HFFc6 (cell line): ENCODE measurements around the gene LRIG1. TPM values are rescaled to one million over a fixed set of nuclear protein-coding genes. Genes with fewer than 3 reads are reported as not detected.
A peak's percentile ranks its signal among the peaks of the same experiment; 100 is the strongest.

ENCODE experiments used
- DNase-seq: peaks from one replicate; pipeline ENCODE4 v3.0.0-alpha.2; 2018
- H3K27ac Mint-ChIP-seq: 2 replicates; pipeline ENCODE4 v1.8.0; 2020; ENCODE audit warnings: mild to moderate bottlenecking, mixed read lengths
- H3K27me3 Mint-ChIP-seq: 2 replicates; pipeline ENCODE4 v1.8.0; 2021; ENCODE audit warnings: mild to moderate bottlenecking, moderate library complexity, mixed read lengths; ENCODE audit not compliant: insufficient read depth
- H3K36me3 Mint-ChIP-seq: 2 replicates; pipeline ENCODE4 v1.8.0; 2021; ENCODE audit warnings: low read depth, mixed read lengths
- H3K4me1 Mint-ChIP-seq: 2 replicates; pipeline ENCODE4 v1.8.0; 2020; ENCODE audit warnings: low read depth, mixed read lengths
- H3K4me3 Mint-ChIP-seq: 2 replicates; pipeline ENCODE4 v1.8.0; 2020; ENCODE audit warnings: mild to moderate bottlenecking, moderate library complexity, mixed read lengths
- H3K9me3 Mint-ChIP-seq: 2 replicates; pipeline ENCODE4 v1.8.0; 2020; ENCODE audit warnings: mild to moderate bottlenecking, mixed read lengths
- total RNA-seq, 6 experiments: library from RNA; stranded (reverse); fragmentation: NEBNext Ultra II Directional; extraction: Animal tissue kit (Norgen Biotek cat#: 25700); gene quantifications; 2 replicates in 1 of 6; 3 replicates in 5 of 6; pipeline ENCODE4 v1.2.3, GENCODE V29; 2021
- TF ChIP-seq, protein P1 (sequence below): fragments of 200-600 bp; sonication (generic); IDR thresholded peaks from 2 replicates; pipeline ENCODE4 v1.5.0; 2021; ENCODE audit warnings: antibody characterized with exemption, mild to moderate bottlenecking

The LRIG1 gene
- total RNA-seq, 6 experiments from 2014 or later = 1.7 to 2.7 (median 2.2) TPM

DNA sequence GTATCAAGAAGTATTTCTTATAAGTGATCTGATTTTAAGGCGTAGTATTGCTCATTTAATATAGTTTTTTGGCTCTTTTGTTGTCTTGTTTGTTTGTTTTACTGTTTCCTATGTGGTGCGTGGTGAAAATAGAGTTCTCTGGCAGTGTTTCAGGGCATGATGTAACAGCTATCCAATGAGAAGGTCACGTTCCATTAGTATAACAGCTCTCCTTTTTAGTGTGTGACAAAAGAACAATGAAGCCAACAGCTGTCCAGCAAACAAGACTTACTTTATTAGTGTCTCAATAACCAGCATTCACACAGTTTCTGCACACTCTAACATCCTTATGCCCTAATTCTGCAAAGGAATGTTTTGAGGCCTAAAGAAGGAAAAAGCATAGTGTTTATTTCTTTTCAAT is 152.1 kb downstream of the LRIG1 start:
- Mint-ChIP-seq H3K27me3 (peaks cover 1% of the 10 kb centered on the region), H3K27ac (no peak overlapping the region), H3K9me3 (no peaks in the 10 kb centered on the region), H3K36me3 (peaks cover 11% of the 10 kb centered on the region; the same call in 1 of the 2 replicates), H3K4me1 (peaks cover 16% of the 10 kb centered on the region), H3K4me3 (no peak overlapping the region)
- TF ChIP-seq, protein P1, sequence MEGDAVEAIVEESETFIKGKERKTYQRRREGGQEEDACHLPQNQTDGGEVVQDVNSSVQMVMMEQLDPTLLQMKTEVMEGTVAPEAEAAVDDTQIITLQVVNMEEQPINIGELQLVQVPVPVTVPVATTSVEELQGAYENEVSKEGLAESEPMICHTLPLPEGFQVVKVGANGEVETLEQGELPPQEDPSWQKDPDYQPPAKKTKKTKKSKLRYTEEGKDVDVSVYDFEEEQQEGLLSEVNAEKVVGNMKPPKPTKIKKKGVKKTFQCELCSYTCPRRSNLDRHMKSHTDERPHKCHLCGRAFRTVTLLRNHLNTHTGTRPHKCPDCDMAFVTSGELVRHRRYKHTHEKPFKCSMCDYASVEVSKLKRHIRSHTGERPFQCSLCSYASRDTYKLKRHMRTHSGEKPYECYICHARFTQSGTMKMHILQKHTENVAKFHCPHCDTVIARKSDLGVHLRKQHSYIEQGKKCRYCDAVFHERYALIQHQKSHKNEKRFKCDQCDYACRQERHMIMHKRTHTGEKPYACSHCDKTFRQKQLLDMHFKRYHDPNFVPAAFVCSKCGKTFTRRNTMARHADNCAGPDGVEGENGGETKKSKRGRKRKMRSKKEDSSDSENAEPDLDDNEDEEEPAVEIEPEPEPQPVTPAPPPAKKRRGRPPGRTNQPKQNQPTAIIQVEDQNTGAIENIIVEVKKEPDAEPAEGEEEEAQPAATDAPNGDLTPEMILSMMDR = no peak
- DNase-seq = no peak

DNA sequence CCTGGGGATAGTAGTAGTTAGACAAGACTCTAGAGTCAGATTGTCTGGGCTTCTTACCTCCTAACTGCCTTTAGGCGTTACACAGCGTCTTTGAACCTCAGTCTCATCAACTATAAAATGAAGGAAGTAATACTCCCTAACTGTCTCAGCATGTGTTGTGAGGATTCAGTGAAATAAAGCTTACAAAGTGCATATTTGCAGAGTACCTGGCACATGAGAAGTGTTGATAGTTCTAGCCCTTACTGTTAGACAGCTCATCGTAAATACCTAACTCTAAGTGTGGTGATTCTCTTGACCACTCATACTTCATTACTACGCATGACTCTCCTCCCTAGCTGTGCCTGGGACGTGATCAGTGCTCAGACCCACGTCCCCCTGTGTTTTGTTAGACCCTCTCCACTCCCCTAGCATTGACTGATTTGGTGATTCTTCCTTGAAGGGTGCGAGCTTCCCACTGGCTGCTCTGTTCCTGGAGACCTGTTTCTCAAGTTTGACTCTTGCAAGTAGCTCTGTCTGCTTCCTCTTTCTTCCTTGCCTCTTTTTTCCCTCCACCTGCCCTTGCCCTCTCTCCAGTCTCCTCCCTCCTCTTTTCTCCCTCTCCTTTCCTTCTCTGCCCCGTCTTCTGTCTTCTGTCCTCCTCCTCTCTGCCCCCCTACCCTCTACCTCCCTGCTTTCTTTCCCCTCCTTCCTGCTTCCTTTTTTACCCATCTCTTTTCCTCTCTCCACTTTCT is 155.8 kb downstream of the LRIG1 start:
- no peak overlapping the region for H3K27ac Mint-ChIP-seq
- H3K9me3 Mint-ChIP-seq = no peaks in the 10 kb centered on the region
- peaks cover 19% of the 10 kb centered on the region for H3K4me1 Mint-ChIP-seq

DNA sequence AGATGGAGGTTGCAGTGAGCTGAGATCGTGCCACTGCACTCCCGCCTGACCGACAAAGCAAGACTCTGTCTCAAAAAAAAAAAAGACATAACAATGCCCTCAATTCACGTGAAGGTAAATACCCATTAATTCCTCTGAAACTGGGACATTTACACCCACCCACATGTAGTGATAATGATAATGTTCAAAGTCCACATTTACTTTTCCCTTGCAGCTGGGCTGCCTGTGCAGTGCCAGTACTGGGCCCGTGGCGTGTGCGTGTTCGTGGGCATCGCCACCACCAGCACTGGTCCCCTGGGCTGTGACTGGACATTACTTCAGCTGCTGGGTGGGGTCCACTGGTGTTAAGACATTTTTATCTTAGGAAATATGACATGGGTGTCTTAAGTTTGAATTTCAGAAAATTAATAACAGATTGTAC is 156.4 kb downstream of the LRIG1 start:
- DNase-seq = no peak
- Mint-ChIP-seq H3K36me3 (peaks cover 11% of the 10 kb centered on the region; the same call in 1 of the 2 replicates), H3K27ac (no peak overlapping the region), H3K4me1 (peaks cover 25% of the 10 kb centered on the region), H3K27me3 (peaks cover 1% of the 10 kb centered on the region), H3K4me3 (no peak overlapping the region), H3K9me3 (no peaks in the 10 kb centered on the region)
- TF ChIP-seq, protein P1 = no peak

More for the DNA sequence above, 155.8 kb downstream of the LRIG1 start:
- H3K4me3 Mint-ChIP-seq = no peak overlapping the region
- TF ChIP-seq, protein P1 = no peak
- no peak for DNase-seq
- peaks cover 11% of the 10 kb centered on the region; the same call in 1 of the 2 replicates for H3K36me3 Mint-ChIP-seq
- H3K27me3 Mint-ChIP-seq = peaks cover 1% of the 10 kb centered on the region

DNA sequence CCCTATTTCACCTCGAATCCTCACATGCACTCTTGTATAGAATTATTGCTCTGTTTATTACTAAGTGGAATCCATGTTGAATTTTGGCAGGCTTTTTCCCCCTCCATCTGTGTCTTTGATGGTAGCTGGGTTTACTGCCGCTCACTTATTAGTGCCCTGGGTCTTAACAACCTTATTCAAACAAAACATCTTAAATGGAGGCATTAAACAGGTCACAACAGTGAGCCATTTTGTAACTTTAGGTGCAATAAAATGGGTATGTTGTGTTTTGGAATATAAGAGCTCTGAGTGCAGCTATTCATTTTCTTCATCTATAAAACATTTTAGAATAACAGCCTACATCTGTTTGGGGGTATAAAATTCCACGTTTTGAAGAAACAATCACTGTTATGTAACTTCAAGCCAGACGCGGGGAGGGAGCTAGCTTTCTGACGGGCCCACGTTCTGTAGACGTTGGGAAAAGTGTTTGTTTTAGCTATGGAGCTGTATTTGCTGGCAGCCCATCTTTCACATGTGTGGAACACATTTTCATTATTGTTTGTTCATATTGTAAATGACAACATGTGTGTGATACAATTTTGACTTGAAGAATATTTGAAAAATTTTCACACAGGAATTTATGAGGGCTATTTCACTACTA is 158.0 kb downstream of the LRIG1 start:
- H3K27ac Mint-ChIP-seq = no peak overlapping the region
- TF ChIP-seq, protein P1 = no peak
- peaks cover 37% of the 10 kb centered on the region for H3K4me1 Mint-ChIP-seq
- no peaks in the 10 kb centered on the region for H3K9me3 Mint-ChIP-seq
- peaks cover 9% of the 10 kb centered on the region; the same call in 1 of the 2 replicates for H3K36me3 Mint-ChIP-seq
- H3K27me3 Mint-ChIP-seq = peaks cover 1% of the 10 kb centered on the region
- no peak for DNase-seq
- H3K4me3 Mint-ChIP-seq = no peak overlapping the region

DNA sequence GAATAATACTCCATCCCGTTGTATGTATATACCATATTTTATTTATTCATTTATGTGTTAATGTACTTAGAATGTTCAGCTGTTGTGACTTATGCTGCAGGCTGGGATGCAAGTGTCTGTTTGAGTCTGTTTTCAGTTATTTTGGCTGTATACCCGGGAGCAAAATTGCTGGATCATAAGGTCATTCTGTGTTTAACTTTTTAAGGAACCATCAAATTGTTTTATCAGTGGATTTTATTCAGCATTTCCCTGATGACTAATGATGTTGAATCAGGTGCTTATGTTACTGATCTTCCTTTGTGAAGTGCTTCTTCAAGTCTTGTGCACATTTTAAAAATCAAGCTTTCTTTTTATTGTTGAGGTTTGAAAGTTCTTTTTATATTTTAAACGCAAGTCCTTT is 161.9 kb downstream of the LRIG1 start:
- Mint-ChIP-seq H3K4me3 (no peak overlapping the region), H3K36me3 (no peaks in the 10 kb centered on the region), H3K27ac (no peak overlapping the region), H3K27me3 (no peaks in the 10 kb centered on the region), H3K4me1 (peaks cover 59% of the 10 kb centered on the region), H3K9me3 (no peaks in the 10 kb centered on the region)
- TF ChIP-seq, protein P1 = no peak
- DNase-seq = peak; percentile 64
